Epithelial cell of proximal tubule (primary cell): Measurements from ENCODE around the gene CATSPERZ. TPM values are rescaled to one million over a fixed set of nuclear protein-coding genes. Genes with fewer than 3 reads are reported as not detected.
"Not testable (repeated sequence)": the region's sequence is repeated elsewhere in the genome, so short reads cannot be mapped to it uniquely, and the experiment has no call there.

Experiments
- DNase-seq: peaks from one replicate; pipeline ENCODE4 v3.0.0-alpha.2; 2011; ENCODE audit warnings: low read depth
- H3K4me3 ChIP-seq: 2 replicates; pipeline ENCODE4 v1.5.1; 2011; ENCODE audit warnings: low read depth, mild to moderate bottlenecking, low read length
- CTCF ChIP-seq: conservative IDR thresholded peaks from 2 replicates; pipeline ENCODE4 v1.5.1; 2012; ENCODE audit warnings: low read depth, mild to moderate bottlenecking, low read length
- total RNA-seq: library from RNA; depleted of rRNA; stranded (reverse); fragments of >200 nt; gene quantifications from 2 replicates; pipeline ENCODE4 v1.2.3, GENCODE V29; 2015

Gene CATSPERZ
- total RNA-seq, 1 donor from 2014 or later, result not detected

GRCh38 chr11:64306563-64306875 lies 6.4 kb downstream of the CATSPERZ start:
- TF ChIP-seq CTCF, result no peak
- peak overlapping the region; percentile 82 for H3K4me3 ChIP-seq

GRCh38 chr11:64306876-64307622 lies 6.9 kb downstream of the CATSPERZ start:
- TF ChIP-seq CTCF, result no peak
- DNase-seq, result no peak
- H3K4me3 ChIP-seq, result peak overlapping the region; percentile 82

More at GRCh38 chr11:64306563-64306875, 6.4 kb downstream of the CATSPERZ start:
- no peak for DNase-seq

- not testable (repeated sequence) for DNase-seq, H3K4me3 ChIP-seq
These were observed 7.6 kb downstream of the CATSPERZ start for GRCh38 chr11:64307795-64308194.

GRCh38 chr11:64312947-64313346 lies 12.8 kb downstream of the CATSPERZ start:
- TF ChIP-seq CTCF, result no peak
- no peak overlapping the region for H3K4me3 ChIP-seq
- no peak for DNase-seq

GRCh38 chr11:64313491-64314145 lies 13.5 kb downstream of the CATSPERZ start:
- DNase-seq, result no peak
- no peak for TF ChIP-seq CTCF
- no peak overlapping the region for H3K4me3 ChIP-seq

GRCh38 chr11:64314146-64314804 lies 14.1 kb downstream of the CATSPERZ start:
- no peak for DNase-seq
- H3K4me3 ChIP-seq, result no peak overlapping the region
- peak; percentile 28 for TF ChIP-seq CTCF

- no peak for DNase-seq
- TF ChIP-seq CTCF, result no peak
These were observed 14.8 kb downstream of the CATSPERZ start for GRCh38 chr11:64314805-64315561.

GRCh38 chr11:64315667-64316526 lies 15.7 kb downstream of the CATSPERZ start:
- H3K4me3 ChIP-seq, result not testable (repeated sequence)

More at GRCh38 chr11:64314805-64315561, 14.8 kb downstream of the CATSPERZ start:
- no peak overlapping the region for H3K4me3 ChIP-seq

More at GRCh38 chr11:64315667-64316526, 15.7 kb downstream of the CATSPERZ start:
- not testable (repeated sequence) for DNase-seq
